Loucy (cell line): ENCODE data around the gene MYO10.

ENCODE experiments used
- H2AFZ ChIP-seq: fragments of 200-600 bp; sonication (generic); 2 replicates; pipeline ENCODE4 v1.6.0; 2016; ENCODE audit warnings: antibody characterized with exemption, mild to moderate bottlenecking, low read length, moderate library complexity
- H3F3A ChIP-seq: fragments of 200-600 bp; 2 replicates; pipeline ENCODE4 v1.6.0; 2016; ENCODE audit warnings: antibody characterized with exemption, low read depth, mild to moderate bottlenecking
- H3K27me3 ChIP-seq: fragments of 200-600 bp; sonication (generic); 2 replicates; pipeline ENCODE4 v1.6.1; 2014; ENCODE audit warnings: low read length, mild to moderate bottlenecking; ENCODE audit not compliant: insufficient read depth, poor library complexity, severe bottlenecking
- H3K36me3 ChIP-seq: fragments of 200-600 bp; sonication (generic); 2 replicates; pipeline ENCODE4 v1.6.1; 2016; ENCODE audit warnings: low read length; ENCODE audit not compliant: insufficient read depth
- H3K4me1 ChIP-seq: fragments of 200-600 bp; sonication (generic); 2 replicates; pipeline ENCODE4 v1.5.1; 2014; ENCODE audit warnings: low read length, mild to moderate bottlenecking; ENCODE audit not compliant: insufficient read depth, poor library complexity, severe bottlenecking
- H3K4me2 ChIP-seq: fragments of 200-600 bp; sonication (generic); 2 replicates; pipeline ENCODE4 v1.6.0; 2014; ENCODE audit warnings: antibody characterized with exemption, low read length, low read depth, mild to moderate bottlenecking; ENCODE audit not compliant: poor library complexity, severe bottlenecking
- H3K4me3 ChIP-seq: fragments of 200-600 bp; sonication (generic); 2 replicates; pipeline ENCODE4 v1.5.1; 2014; ENCODE audit warnings: low read length, mild to moderate bottlenecking, mixed read lengths; ENCODE audit not compliant: poor library complexity, severe bottlenecking
- H3K79me2 ChIP-seq: fragments of 200-600 bp; sonication (generic); 2 replicates; pipeline ENCODE4 v1.6.1; 2014; ENCODE audit warnings: low read length; ENCODE audit not compliant: insufficient read depth
- H3K9ac ChIP-seq: fragments of 200-600 bp; sonication (generic); 2 replicates; pipeline ENCODE4 v1.6.0; 2014; ENCODE audit warnings: mild to moderate bottlenecking, low read depth, low read length, moderate library complexity; ENCODE audit not compliant: poor library complexity, severe bottlenecking
- H3K9me2 ChIP-seq: fragments of 200-600 bp; sonication (generic); replicated peaks from 2 replicates; pipeline ENCODE4 v1.6.1; 2016; ENCODE audit warnings: low read depth, low read length, mixed read lengths
- H3K9me3 ChIP-seq: fragments of 200-600 bp; sonication (generic); 2 replicates; pipeline ENCODE4 v1.6.1; 2014; ENCODE audit warnings: mild to moderate bottlenecking, antibody characterized with exemption, low read length, low read depth; ENCODE audit not compliant: insufficient read depth
- H4K20me1 ChIP-seq: fragments of 200-600 bp; sonication (generic); 2 replicates; pipeline ENCODE4 v1.6.0; 2014; ENCODE audit warnings: antibody characterized with exemption, low read length, mild to moderate bottlenecking; ENCODE audit not compliant: insufficient read depth, poor library complexity, severe bottlenecking
- EZH2phosphoT487 ChIP-seq: fragments of 200-600 bp; IDR thresholded peaks from 2 replicates; pipeline ENCODE4 v1.6.1; 2018; ENCODE audit warnings: antibody characterized with exemption, mild to moderate bottlenecking, moderate library complexity, borderline replicate concordance
- TF ChIP-seq, protein P1 (sequence below): fragments of 200-600 bp; sonication (generic); conservative IDR thresholded peaks from 2 replicates; pipeline ENCODE4 v1.5.1; 2014; ENCODE audit warnings: mild to moderate bottlenecking, antibody characterized with exemption, low read length

Gene MYO10

DNA sequence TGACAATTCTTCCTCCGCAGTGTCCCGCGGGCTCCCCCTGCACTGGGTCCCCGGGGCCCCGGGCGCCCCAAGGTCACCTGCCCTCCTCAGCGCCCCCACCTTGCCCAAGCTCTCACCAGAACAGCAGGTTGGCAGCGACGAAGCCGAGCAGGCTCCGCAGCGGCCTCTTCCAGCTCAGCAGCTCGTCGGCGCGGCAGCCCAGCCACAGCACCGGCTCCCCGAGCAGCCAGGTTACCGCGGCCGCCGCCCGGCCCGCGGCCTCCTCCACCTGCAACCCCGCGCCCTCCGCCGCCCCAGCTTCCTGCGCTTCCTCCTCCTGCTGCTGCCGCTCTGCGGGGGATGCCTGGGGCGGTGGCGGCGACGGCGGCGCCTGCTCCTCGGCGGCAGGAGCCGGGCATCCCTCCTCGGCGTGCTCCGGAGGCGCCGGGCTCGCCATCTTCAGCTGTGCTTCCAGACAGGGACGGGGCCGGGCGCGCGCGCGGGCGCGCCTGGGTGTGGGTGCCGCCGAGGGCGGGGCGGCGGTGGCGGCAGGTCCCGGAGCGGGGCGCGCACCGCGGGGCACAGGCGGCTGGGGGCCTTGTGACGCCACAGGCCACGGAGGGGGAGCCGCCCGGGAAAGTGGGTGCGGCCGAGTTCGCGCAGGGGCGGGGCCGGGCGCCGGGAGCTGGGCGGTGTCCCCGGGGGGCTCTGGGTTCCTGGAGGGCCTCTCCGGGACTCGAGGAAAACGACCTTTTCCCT lies 319.4 kb downstream of the MYO10 start, which contains the start of gene RETREG1:
TSS of gene RETREG1 (minus strand) at position 462 of the 738 bp plus-strand sequence. CDS start at position 436, 26 bp downstream.
- Histone ChIP-seq H3K9me3 (no peaks in the 10 kb centered on the region), H3K9me2 (no peaks in the 10 kb centered on the region), H4K20me1 (peaks cover 4% of the 10 kb centered on the region), H3K4me2 (peak within 1 kb of the TSS; percentile 95), H3F3A (no peaks in the 10 kb centered on the region), H3K27me3 (peaks cover 12% of the 10 kb centered on the region), H3K36me3 (no peaks in the 10 kb centered on the region), H3K9ac (peak within 1 kb of the TSS; percentile 76), H3K4me1 (peaks cover 26% of the 10 kb centered on the region), H3K79me2 (peaks cover 17% of the 10 kb centered on the region), H2AFZ (peak within 1 kb of the TSS; percentile 94), H3K4me3 (peak within 1 kb of the TSS; percentile 81)
- TF ChIP-seq, protein P1, sequence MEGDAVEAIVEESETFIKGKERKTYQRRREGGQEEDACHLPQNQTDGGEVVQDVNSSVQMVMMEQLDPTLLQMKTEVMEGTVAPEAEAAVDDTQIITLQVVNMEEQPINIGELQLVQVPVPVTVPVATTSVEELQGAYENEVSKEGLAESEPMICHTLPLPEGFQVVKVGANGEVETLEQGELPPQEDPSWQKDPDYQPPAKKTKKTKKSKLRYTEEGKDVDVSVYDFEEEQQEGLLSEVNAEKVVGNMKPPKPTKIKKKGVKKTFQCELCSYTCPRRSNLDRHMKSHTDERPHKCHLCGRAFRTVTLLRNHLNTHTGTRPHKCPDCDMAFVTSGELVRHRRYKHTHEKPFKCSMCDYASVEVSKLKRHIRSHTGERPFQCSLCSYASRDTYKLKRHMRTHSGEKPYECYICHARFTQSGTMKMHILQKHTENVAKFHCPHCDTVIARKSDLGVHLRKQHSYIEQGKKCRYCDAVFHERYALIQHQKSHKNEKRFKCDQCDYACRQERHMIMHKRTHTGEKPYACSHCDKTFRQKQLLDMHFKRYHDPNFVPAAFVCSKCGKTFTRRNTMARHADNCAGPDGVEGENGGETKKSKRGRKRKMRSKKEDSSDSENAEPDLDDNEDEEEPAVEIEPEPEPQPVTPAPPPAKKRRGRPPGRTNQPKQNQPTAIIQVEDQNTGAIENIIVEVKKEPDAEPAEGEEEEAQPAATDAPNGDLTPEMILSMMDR = no peak
- no peak for TF ChIP-seq EZH2phosphoT487

DNA sequence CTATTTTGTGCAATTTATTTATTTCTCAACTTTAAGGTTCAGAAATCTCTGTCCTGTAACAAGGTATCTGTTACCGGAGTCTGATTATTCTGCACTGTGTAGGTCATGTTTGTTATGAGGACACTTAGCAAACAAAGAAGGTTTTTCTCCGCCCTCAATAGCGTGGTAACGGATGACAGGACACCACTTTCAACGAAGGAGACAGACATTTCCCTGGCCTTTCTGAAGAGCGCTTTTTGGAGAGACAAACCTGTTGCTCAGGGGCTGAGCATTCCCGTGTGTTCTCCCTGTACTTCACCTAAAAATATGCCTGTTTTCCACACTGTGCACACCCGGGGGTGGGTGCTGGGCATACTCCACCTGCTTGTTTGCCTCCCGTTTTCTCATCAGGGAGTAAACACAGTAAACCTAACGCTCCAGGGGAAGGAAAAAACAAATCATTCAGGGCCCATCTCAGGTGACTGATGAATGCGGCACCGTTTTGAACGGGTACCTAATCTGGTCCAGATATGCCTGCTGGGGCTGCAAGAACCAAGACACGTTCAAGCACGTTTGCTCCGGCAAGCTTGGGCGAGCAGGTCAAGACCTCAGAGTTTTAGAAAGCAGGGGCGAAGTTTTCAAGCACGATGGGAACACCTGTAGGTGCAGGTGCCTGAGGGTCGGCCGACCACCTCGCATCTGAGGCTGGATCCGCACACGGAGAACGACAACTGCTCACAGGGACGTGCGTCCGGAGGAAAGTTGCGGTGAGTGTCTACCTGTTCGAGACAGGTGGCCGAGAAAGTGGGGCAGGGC lies 320.1 kb downstream of the MYO10 start:
- Histone ChIP-seq H2AFZ (peak overlapping the region; percentile 72; the same call in 1 of the 2 replicates), H3K27me3 (peaks cover 12% of the 10 kb centered on the region), H3K9ac (peak overlapping the region; percentile 72), H3K4me2 (peak overlapping the region; percentile 95), H4K20me1 (peaks cover 4% of the 10 kb centered on the region), H3K9me2 (no peaks in the 10 kb centered on the region), H3K79me2 (peaks cover 17% of the 10 kb centered on the region), H3K36me3 (no peaks in the 10 kb centered on the region), H3K4me1 (peaks cover 26% of the 10 kb centered on the region), H3F3A (no peaks in the 10 kb centered on the region), H3K4me3 (peak overlapping the region; percentile 81), H3K9me3 (no peaks in the 10 kb centered on the region)
- TF ChIP-seq, protein P1 = no peak
- TF ChIP-seq EZH2phosphoT487 = no peak

DNA sequence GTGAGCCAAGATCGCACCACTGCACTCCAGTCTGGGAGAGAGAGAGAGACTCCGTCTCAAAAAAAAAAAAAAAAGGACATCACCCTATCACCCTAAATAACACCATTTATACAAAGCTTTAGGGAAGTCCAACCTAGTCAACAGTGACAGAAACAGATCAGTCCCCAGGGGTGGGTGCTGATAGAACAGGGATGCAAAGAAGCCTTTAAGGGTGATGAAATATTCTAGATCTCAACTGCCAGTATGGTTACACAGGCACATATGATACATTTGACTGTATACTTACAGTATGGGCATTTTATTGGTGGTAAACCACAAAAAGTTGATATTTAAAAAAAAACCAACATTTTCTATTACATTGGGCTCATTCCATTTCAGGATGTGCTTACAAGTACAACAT lies 324.1 kb downstream of the MYO10 start:
- no peaks in the 10 kb centered on the region for H3K36me3 ChIP-seq
- no peak overlapping the region for H2AFZ ChIP-seq
- no peaks in the 10 kb centered on the region for H3F3A ChIP-seq
- no peaks in the 10 kb centered on the region for H3K9me2 ChIP-seq
- peaks cover 4% of the 10 kb centered on the region for H4K20me1 ChIP-seq
- H3K27me3 ChIP-seq = peaks cover 12% of the 10 kb centered on the region
- H3K9ac ChIP-seq = no peak overlapping the region
- H3K79me2 ChIP-seq = peaks cover 17% of the 10 kb centered on the region
- H3K4me3 ChIP-seq = no peak overlapping the region
- H3K4me2 ChIP-seq = no peak overlapping the region
- TF ChIP-seq EZH2phosphoT487 = no peak
- TF ChIP-seq, protein P1 = no peak
- H3K9me3 ChIP-seq = no peaks in the 10 kb centered on the region
- H3K4me1 ChIP-seq = peaks cover 11% of the 10 kb centered on the region
